ENCODE measurements around the gene ZBTB25.

GRCh38 chr14:64459405-64460136, 44.1 kb downstream of the ZBTB25 start:
- TF ChIP-seq EZH2phosphoT487 (IDR thresholded peaks at IDR 0.05; ENCODE audit: borderline replicate concordance, low read depth, low read length), result no peak
- no peak for TF ChIP-seq CTCF (conservative IDR thresholded peaks at IDR 0.05; ENCODE audit: low read length)

Data from OCI-LY7 (cell line).